Type B pancreatic cell (in vitro differentiated cells): ENCODE measurements around the gene SLC35B2. TPM values are rescaled to one million over a fixed set of nuclear protein-coding genes. Genes with fewer than 3 reads are reported as not detected.
A peak's percentile ranks its signal among the peaks of the same experiment; 100 is the strongest.

Experiments
- DNase-seq: peaks from one replicate; pipeline ENCODE4 v3.0.0; 2021; ENCODE audit warnings: mixed read lengths; ENCODE audit not compliant: unreplicated experiment; ENCODE audit errors: extremely low spot score
- H3K27ac Mint-ChIP-seq: 2 replicates; pipeline ENCODE4 v1.8.0; 2021; ENCODE audit warnings: mild to moderate bottlenecking, mixed read lengths
- H3K27me3 Mint-ChIP-seq: 2 replicates; pipeline ENCODE4 v1.8.0; 2021; ENCODE audit warnings: mixed read lengths
- H3K36me3 Mint-ChIP-seq: 2 replicates; pipeline ENCODE4 v1.8.0; 2021; ENCODE audit warnings: mixed read lengths
- H3K4me1 Mint-ChIP-seq: one replicate; pipeline ENCODE4 v1.8.0; 2021; ENCODE audit warnings: mixed read lengths; ENCODE audit not compliant: unreplicated experiment
- H3K4me3 Mint-ChIP-seq: 2 replicates; pipeline ENCODE4 v1.8.0; 2021; ENCODE audit warnings: mild to moderate bottlenecking, mixed read lengths
- H3K9me3 Mint-ChIP-seq: 2 replicates; pipeline ENCODE4 v1.8.0; 2021; ENCODE audit warnings: mixed read lengths
- CTCF ChIP-seq: fragments of 200-600 bp; sonication (generic); conservative IDR thresholded peaks from 2 replicates; pipeline ENCODE4 v1.5.0; 2021; ENCODE audit warnings: antibody characterized with exemption, mild to moderate bottlenecking
- total RNA-seq: library from RNA; stranded (reverse); gene quantifications from 2 replicates; pipeline ENCODE4 v1.2.1, GENCODE V29; 2021; ENCODE audit warnings: low replicate concordance

Gene SLC35B2
- total RNA-seq, 1 donor from 2014 or later = 39.6 TPM

- Mint-ChIP-seq H3K36me3 (no peaks in the 10 kb centered on the region), H3K27ac (no peak overlapping the region), H3K4me1 (peaks cover 44% of the 10 kb centered on the region), H3K4me3 (no peak overlapping the region), H3K27me3 (peaks cover 2% of the 10 kb centered on the region), H3K9me3 (no peaks in the 10 kb centered on the region)
- no peak for DNase-seq
- TF ChIP-seq CTCF = no peak
These were observed 27.8 kb downstream of the SLC35B2 start for GRCh38 chr6:44229376-44230033.

- H3K27ac Mint-ChIP-seq = no peak overlapping the region
These were observed 28.5 kb downstream of the SLC35B2 start for GRCh38 chr6:44228836-44229235.

DNA sequence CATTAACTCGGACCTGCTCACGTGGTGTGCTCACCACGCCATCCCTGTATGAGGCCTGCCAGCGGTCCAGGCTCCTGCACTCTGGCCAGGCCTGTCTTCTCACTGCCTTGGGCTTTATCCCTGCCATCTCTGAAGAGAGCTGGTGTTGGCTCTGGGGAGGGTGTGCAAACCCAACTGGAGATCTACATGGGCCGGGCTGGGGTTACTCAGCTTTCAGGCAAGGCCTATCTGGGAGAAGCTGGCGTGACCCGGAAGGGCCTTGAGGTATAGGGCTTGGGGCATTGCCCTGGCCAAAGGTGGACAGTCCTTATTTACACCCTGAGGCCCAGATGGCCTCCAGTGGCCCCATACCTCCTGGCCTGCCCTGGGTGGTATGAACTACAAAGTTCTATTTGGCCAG lies 28.9 kb downstream of the SLC35B2 start:
- Mint-ChIP-seq H3K4me3 (peak overlapping the region; percentile 47), H3K36me3 (no peaks in the 10 kb centered on the region), H3K4me1 (peaks cover 40% of the 10 kb centered on the region), H3K9me3 (no peaks in the 10 kb centered on the region), H3K27ac (no peak overlapping the region), H3K27me3 (peaks cover 9% of the 10 kb centered on the region)
- no peak for TF ChIP-seq CTCF
- DNase-seq = no peak

More at GRCh38 chr6:44228836-44229235, 28.5 kb downstream of the SLC35B2 start:
- H3K27me3 Mint-ChIP-seq = peaks cover 9% of the 10 kb centered on the region
- peaks cover 43% of the 10 kb centered on the region for H3K4me1 Mint-ChIP-seq
- DNase-seq = no peak
- TF ChIP-seq CTCF = no peak
- H3K36me3 Mint-ChIP-seq = no peaks in the 10 kb centered on the region
- H3K4me3 Mint-ChIP-seq = no peak overlapping the region
- no peaks in the 10 kb centered on the region for H3K9me3 Mint-ChIP-seq

GRCh38 chr6:44228031-44228430 lies 29.3 kb downstream of the SLC35B2 start:
- H3K4me1 Mint-ChIP-seq = peaks cover 42% of the 10 kb centered on the region
- no peak for DNase-seq
- no peak for TF ChIP-seq CTCF
- H3K4me3 Mint-ChIP-seq = peak overlapping the region; percentile 47
- peaks cover 10% of the 10 kb centered on the region for H3K27me3 Mint-ChIP-seq
- no peaks in the 10 kb centered on the region for H3K9me3 Mint-ChIP-seq
- no peaks in the 10 kb centered on the region for H3K36me3 Mint-ChIP-seq
- H3K27ac Mint-ChIP-seq = no peak overlapping the region

GRCh38 chr6:44227148-44227793 lies 30.1 kb downstream of the SLC35B2 start:
- TF ChIP-seq CTCF = no peak
- Mint-ChIP-seq H3K27ac (no peak overlapping the region), H3K36me3 (no peaks in the 10 kb centered on the region), H3K27me3 (peaks cover 14% of the 10 kb centered on the region), H3K9me3 (no peaks in the 10 kb centered on the region), H3K4me1 (peaks cover 48% of the 10 kb centered on the region), H3K4me3 (peak overlapping the region; percentile 20)
- DNase-seq = no peak
